Common myeloid progenitor, CD34-positive (primary cell): ENCODE data around the gene APAF1.

Source experiments
- CTCF ChIA-PET: fragments of 350-600 bp; sonication (Branson Sonifier 250); formaldehyde crosslinking; loops from one replicate; lab custom pipeline; 2021; ENCODE audit warnings: antibody characterized with exemption; lab: Charles Lee
- POLR2A ChIA-PET: fragments of 350-600 bp; sonication (Branson Sonifier 250); formaldehyde crosslinking; loops from one replicate; lab custom pipeline; 2021; ENCODE audit warnings: antibody characterized with exemption; lab: Charles Lee
- DNase-seq, 3 donors: peaks; one replicate each; pipeline versions ENCODE4 v3.0.0 to v3.0.0-alpha.2; 2013
- H3K27ac ChIP-seq, 2 experiments: 1 replicate in 1 of 2; 2 replicates in 1 of 2; pipeline ENCODE4 v1.7.0; 2013; ENCODE audit warnings: inconsistent platforms in 2 of 2, low read length in 2 of 2, mild to moderate bottlenecking in 2 of 2, low read depth in 1 of 2, moderate library complexity in 1 of 2; ENCODE audit not compliant: severe bottlenecking in 2 of 2, insufficient read depth in 1 of 2, poor library complexity in 1 of 2
- H3K27me3 ChIP-seq, 5 experiments: replicated peaks in 2 of 5; 1 replicate in 3 of 5; 2 replicates in 2 of 5; pipeline versions ENCODE4 v1.6.1 to v1.7.0; 2013; ENCODE audit warnings: low read length in 4 of 5, mild to moderate bottlenecking in 2 of 5, moderate library complexity in 2 of 5, inconsistent platforms in 1 of 5; ENCODE audit not compliant: insufficient read depth in 5 of 5, control insufficient read depth in 4 of 5
- H3K36me3 ChIP-seq, 4 experiments: 1 replicate in 2 of 4; 2 replicates in 2 of 4; pipeline versions ENCODE4 v1.6.1 to v1.7.0; 2013; ENCODE audit warnings: low read length in 3 of 4, control low read depth in 1 of 4, mild to moderate bottlenecking in 1 of 4; ENCODE audit not compliant: control insufficient read depth in 4 of 4, insufficient read depth in 4 of 4
- H3K4me1 ChIP-seq, 4 experiments: 1 replicate in 3 of 4; 2 replicates in 1 of 4; pipeline versions ENCODE4 v1.6.1 to v1.7.1; 2013; ENCODE audit warnings: low read length in 3 of 4, mild to moderate bottlenecking in 3 of 4, control low read depth in 1 of 4, inconsistent platforms in 1 of 4, moderate library complexity in 1 of 4; ENCODE audit not compliant: control insufficient read depth in 4 of 4, insufficient read depth in 4 of 4; ENCODE audit errors: control extremely low read depth in 1 of 4
- H3K4me3 ChIP-seq, 7 experiments: 1 replicate in 4 of 7; 2 replicates in 3 of 7; pipeline versions ENCODE4 v1.5.1 to v1.7.0; 2013; ENCODE audit warnings: mild to moderate bottlenecking in 7 of 7, low read length in 6 of 7, moderate library complexity in 6 of 7, inconsistent platforms in 2 of 7, low read depth in 2 of 7, control low read depth in 1 of 7; ENCODE audit not compliant: insufficient read depth in 4 of 7, control insufficient read depth in 1 of 7; ENCODE audit errors: extremely low read depth in 1 of 7
- H3K9me3 ChIP-seq, 5 experiments: 1 replicate in 4 of 5; 2 replicates in 1 of 5; pipeline versions ENCODE4 v1.6.1 to v1.7.1; 2013; ENCODE audit warnings: low read length in 4 of 5, mild to moderate bottlenecking in 2 of 5, inconsistent platforms in 1 of 5, low read depth in 1 of 5, moderate library complexity in 1 of 5; ENCODE audit not compliant: control insufficient read depth in 4 of 5, insufficient read depth in 2 of 5; ENCODE audit errors: control extremely low read depth in 1 of 5
- whole genome bisulfite sequencing: methylation state at CpG from one replicate; pipeline ENCODE4 v1.1.5; 2013; ENCODE audit not compliant: insufficient coverage; 5-methylcytosine and 5-hydroxymethylcytosine counted together

APAF1 gene

GRCh38 chr12:98686603-98687002 is 41.5 kb downstream of the APAF1 start:
- Histone ChIP-seq H3K27ac (no peak overlapping the region), H3K4me3 (no peak overlapping the region), H3K36me3 (peaks cover 21 to 51% (median 40%) of the 10 kb centered on the region in 4 experiments), H3K9me3 (no peaks in the 10 kb centered on the region), H3K4me1 (no peaks in the 10 kb centered on the region), H3K27me3 (no peaks in the 10 kb centered on the region)
- ChIA-PET POLR2A (no interaction called here), CTCF (no interaction called here)
- no CpG with 5 or more reads among the region's 2 CpGs for WGBS
- DNase-seq: no peak

- H3K4me3 ChIP-seq: no peak overlapping the region
- ChIA-PET CTCF (no interaction called here), POLR2A (interaction anchor here (0.7 kb wide), 1 partner anchor 170 kb away, joined by 4 read pairs; no protein-coding TSS in a partner anchor)
- no peaks in the 10 kb centered on the region for H3K4me1 ChIP-seq
- no peaks in the 10 kb centered on the region for H3K27me3 ChIP-seq
- no peaks in the 10 kb centered on the region for H3K9me3 ChIP-seq
- no peak for DNase-seq
- H3K27ac ChIP-seq: no peak overlapping the region
- peaks cover 14 to 35% (median 29%) of the 10 kb centered on the region in 4 experiments for H3K36me3 ChIP-seq
Measured at GRCh38 chr12:98691351-98691750, 46.3 kb downstream of the APAF1 start.

- ChIA-PET POLR2A (no interaction called here), CTCF (no interaction called here)
- Histone ChIP-seq H3K4me1 (peaks cover 0 to 3% (median 0%) of the 10 kb centered on the region in 4 experiments), H3K36me3 (peaks cover 6 to 33% (median 11%) of the 10 kb centered on the region in 4 experiments), H3K9me3 (no peaks in the 10 kb centered on the region), H3K27ac (no peak overlapping the region), H3K4me3 (no peak overlapping the region), H3K27me3 (no peaks in the 10 kb centered on the region)
- WGBS: 91% methylated on average over 3 of the region's 8 CpGs
- no peak for DNase-seq
Measured at GRCh38 chr12:98696036-98696646, 51.1 kb downstream of the APAF1 start.

GRCh38 chr12:98697209-98697608 is 52.1 kb downstream of the APAF1 start:
- Histone ChIP-seq H3K4me1 (peaks cover 0 to 3% (median 0%) of the 10 kb centered on the region in 4 experiments), H3K36me3 (peaks cover 6 to 32% (median 11%) of the 10 kb centered on the region in 4 experiments), H3K9me3 (no peaks in the 10 kb centered on the region), H3K4me3 (no peak overlapping the region), H3K27ac (no peak overlapping the region), H3K27me3 (no peaks in the 10 kb centered on the region)
- ChIA-PET POLR2A (no interaction called here), CTCF (interaction anchor here (1.0 kb wide), 1 partner anchor 302 kb away, joined by 4 read pairs; no protein-coding TSS in a partner anchor)
- no CpG with 5 or more reads among the region's 2 CpGs for WGBS
- DNase-seq: no peak

- ChIA-PET CTCF (interaction anchor here (0.7 to 2.0 kb wide), 5 partner anchors 9 to 300 kb away, joined by 3 to 9 read pairs (median 4); no protein-coding TSS in a partner anchor), POLR2A (no interaction called here)
- 40% methylated on average over 2 of the region's 6 CpGs for WGBS
Measured at GRCh38 chr12:98698603-98699463, 53.7 kb downstream of the APAF1 start.

GRCh38 chr12:98699586-98699985 is 54.5 kb downstream of the APAF1 start:
- Histone ChIP-seq H3K9me3 (no peaks in the 10 kb centered on the region), H3K27ac (no peak overlapping the region), H3K36me3 (peaks cover 3 to 38% (median 7%) of the 10 kb centered on the region in 4 experiments), H3K4me1 (peaks cover 0 to 3% (median 0%) of the 10 kb centered on the region in 4 experiments), H3K4me3 (no peak overlapping the region), H3K27me3 (no peaks in the 10 kb centered on the region)
- no peak for DNase-seq
- ChIA-PET POLR2A (no interaction called here), CTCF (interaction anchor here (0.9 to 2.0 kb wide), 4 partner anchors 8 to 300 kb away, joined by 3 to 9 read pairs (median 4); no protein-coding TSS in a partner anchor)
- WGBS: 100% methylated on average over 1 of the region's 3 CpGs

More at GRCh38 chr12:98698603-98699463, 53.7 kb downstream of the APAF1 start:
- H3K27ac ChIP-seq: no peak overlapping the region
- H3K4me1 ChIP-seq: peaks cover 0 to 3% (median 0%) of the 10 kb centered on the region in 4 experiments
- H3K36me3 ChIP-seq: peaks cover 3 to 38% (median 8%) of the 10 kb centered on the region in 4 experiments
- H3K4me3 ChIP-seq: no peak overlapping the region
- H3K9me3 ChIP-seq: no peaks in the 10 kb centered on the region
- H3K27me3 ChIP-seq: no peaks in the 10 kb centered on the region
- DNase-seq: peak; percentile 52 to 73 (median 72)
